SK-N-SH treated with all-trans-retinoic acid at 6 μM for 48 hours (cell line): ENCODE results near the gene B4GALT6.

Experiments
- ATAC-seq: fragments of 200-7000 bp; cut with Tn5 transposase; 3 replicates; pipeline ENCODE4 v1.9.1; 2020; ENCODE audit warnings: mild to moderate bottlenecking, moderate library complexity
- ARNTL ChIP-seq: fragments of 450-650 bp; formaldehyde crosslinking; IDR thresholded peaks from 2 replicates; pipeline ENCODE4 v1.5.0; 2020; ENCODE audit warnings: low read depth, mild to moderate bottlenecking, moderate library complexity, borderline replicate concordance
- BACH2 ChIP-seq: fragments of 250-450 bp; sonication (Bioruptor Pico); IDR thresholded peaks from 2 replicates; pipeline ENCODE4 v1.9.0; 2021; ENCODE audit warnings: mild to moderate bottlenecking, borderline replicate concordance
- CREB5 ChIP-seq: fragments of 250-450 bp; sonication (Bioruptor Pico); IDR thresholded peaks from 2 replicates; pipeline ENCODE4 v1.5.1; 2020; ENCODE audit warnings: low read depth, mild to moderate bottlenecking, moderate library complexity
- CSDC2 ChIP-seq: fragments of 250-450 bp; sonication (Bioruptor Pico); IDR thresholded peaks from 2 replicates; pipeline ENCODE4 v1.5.0; 2020; ENCODE audit warnings: mild to moderate bottlenecking, moderate library complexity
- ESRRG ChIP-seq: fragments of 250-450 bp; sonication (Bioruptor Pico); IDR thresholded peaks from 2 replicates; pipeline ENCODE4 v1.6.1; 2021; ENCODE audit warnings: mild to moderate bottlenecking
- ISL1 ChIP-seq: fragments of 250-450 bp; sonication (Bioruptor Pico); IDR thresholded peaks from 2 replicates; pipeline ENCODE4 v2.1.2; 2022; ENCODE audit warnings: mild to moderate bottlenecking, moderate library complexity
- OSR1 ChIP-seq: fragments of 250-450 bp; sonication (Bioruptor Pico); IDR thresholded peaks from 2 replicates; pipeline ENCODE4 v1.8.0; 2022; ENCODE audit warnings: moderate library complexity, mild to moderate bottlenecking, inconsistent platforms
- PATZ1 ChIP-seq: fragments of 250-450 bp; sonication (Bioruptor Pico); IDR thresholded peaks from 2 replicates; pipeline ENCODE4 v1.8.0; 2020; ENCODE audit warnings: mild to moderate bottlenecking, moderate library complexity, borderline replicate concordance
- POU6F1 ChIP-seq: fragments of 250-450 bp; sonication (Bioruptor Pico); IDR thresholded peaks from 2 replicates; pipeline ENCODE4 v1.8.0; 2021; ENCODE audit warnings: low read depth, mild to moderate bottlenecking, moderate library complexity, borderline replicate concordance
- RARB ChIP-seq: fragments of 250-450 bp; sonication (Bioruptor Pico); IDR thresholded peaks from 2 replicates; pipeline ENCODE4 v1.8.0; 2021; ENCODE audit warnings: mild to moderate bottlenecking, moderate library complexity
- SNAI2 ChIP-seq: fragments of 250-450 bp; sonication (Bioruptor Pico); IDR thresholded peaks from 2 replicates; pipeline ENCODE4 v1.5.0; 2020; ENCODE audit warnings: mild to moderate bottlenecking, moderate library complexity
- TCF4 ChIP-seq: fragments of 250-450 bp; sonication (Bioruptor Pico); IDR thresholded peaks from 2 replicates; pipeline ENCODE4 v1.8.0; 2021; ENCODE audit warnings: mild to moderate bottlenecking, moderate library complexity, borderline replicate concordance
- TOX ChIP-seq: fragments of 250-450 bp; sonication (Bioruptor Pico); IDR thresholded peaks from 2 replicates; pipeline ENCODE4 v1.8.0; 2021; ENCODE audit warnings: mild to moderate bottlenecking, moderate library complexity, borderline replicate concordance
- TSHZ2 ChIP-seq: fragments of 250-450 bp; sonication (Bioruptor Pico); IDR thresholded peaks from 2 replicates; pipeline ENCODE4 v1.5.0; 2020; ENCODE audit warnings: mild to moderate bottlenecking, moderate library complexity
- ZC3H10 ChIP-seq: fragments of 250-450 bp; sonication (Bioruptor Pico); IDR thresholded peaks from 2 replicates; pipeline ENCODE4 v1.5.1; 2021; ENCODE audit warnings: mild to moderate bottlenecking, moderate library complexity
- ZFP3 ChIP-seq: fragments of 250-450 bp; sonication (Bioruptor Pico); IDR thresholded peaks from 2 replicates; pipeline ENCODE4 v1.5.0; 2020; ENCODE audit warnings: mild to moderate bottlenecking, moderate library complexity
- ZFP30 ChIP-seq: fragments of 450-650 bp; formaldehyde crosslinking; IDR thresholded peaks from 2 replicates; pipeline ENCODE4 v1.5.0; 2022; ENCODE audit warnings: mild to moderate bottlenecking, moderate library complexity
- ZNF565 ChIP-seq: fragments of 450-650 bp; formaldehyde crosslinking; conservative IDR thresholded peaks from 2 replicates; pipeline ENCODE4 v1.5.0; 2020; ENCODE audit warnings: low read depth, mild to moderate bottlenecking, moderate library complexity
- ZNF70 ChIP-seq: fragments of 450-650 bp; formaldehyde crosslinking; IDR thresholded peaks from 2 replicates; pipeline ENCODE4 v1.5.0; 2020; ENCODE audit warnings: mild to moderate bottlenecking, moderate library complexity

The B4GALT6 gene

GRCh38 chr18:31603315-31603714, 81.1 kb downstream of the B4GALT6 start:
- no peak for ATAC-seq
- no peak for TF ChIP-seq BACH2 (CRISPR knock-in tag)

GRCh38 chr18:31598021-31598805, 86.2 kb downstream of the B4GALT6 start:
- ATAC-seq, result no peak
- no peak for TF ChIP-seq RARB (CRISPR knock-in tag)
- no peak for TF ChIP-seq ZFP3 (CRISPR knock-in tag)
- no peak for TF ChIP-seq POU6F1 (CRISPR knock-in tag)
- TF ChIP-seq ZC3H10 (CRISPR knock-in tag), result no peak
- TF ChIP-seq ZNF565 (CRISPR knock-in tag), result no peak
- TF ChIP-seq ESRRG (CRISPR knock-in tag), result no peak
- no peak for TF ChIP-seq BACH2 (CRISPR knock-in tag)
- no peak for TF ChIP-seq ZNF70 (CRISPR knock-in tag)
- no peak for TF ChIP-seq ZFP30 (CRISPR knock-in tag)
- TF ChIP-seq CSDC2 (CRISPR knock-in tag), result no peak
- TF ChIP-seq TSHZ2 (CRISPR knock-in tag), result no peak
- no peak for TF ChIP-seq PATZ1 (CRISPR knock-in tag)
- TF ChIP-seq SNAI2 (CRISPR knock-in tag), result no peak
- no peak for TF ChIP-seq TCF4 (CRISPR knock-in tag)
- TF ChIP-seq TOX (CRISPR knock-in tag), result no peak
- TF ChIP-seq OSR1 (CRISPR knock-in tag), result no peak
- no peak for TF ChIP-seq CREB5
- TF ChIP-seq ARNTL (CRISPR knock-in tag), result no peak

- ATAC-seq, result peak; percentile 94
- TF ChIP-seq ZNF565 (CRISPR knock-in tag), result no peak
- TF ChIP-seq CSDC2 (CRISPR knock-in tag), result peak; percentile 40; the same call in 1 of the 2 replicates
- peak; percentile 29; the same call in 1 of the 2 replicates for TF ChIP-seq ZC3H10 (CRISPR knock-in tag)
- TF ChIP-seq TSHZ2 (CRISPR knock-in tag), result peak; percentile 48; the same call in 1 of the 2 replicates
- peak; percentile 45; the same call in 1 of the 2 replicates for TF ChIP-seq CREB5
- TF ChIP-seq ISL1, result peak; percentile 93
- TF ChIP-seq OSR1 (CRISPR knock-in tag), result no peak
- 0 out of 2 replicates have a peak, but pooled peaks have one; percentile 26 for TF ChIP-seq SNAI2 (CRISPR knock-in tag)
- peak; percentile 66; the same call in 1 of the 2 replicates for TF ChIP-seq TCF4 (CRISPR knock-in tag)
- TF ChIP-seq, all 23 proteins: peak for 7
Observed at GRCh38 chr18:31596081-31596872, 88.1 kb downstream of the B4GALT6 start.
